Ammon's horn (tissue), 1 donor: ENCODE results near the gene DICER1.
A peak's percentile ranks its signal among the peaks of the same experiment; 100 is the strongest.

Source experiments
- DNase-seq: peaks from one replicate; pipeline ENCODE4 v3.0.0-alpha.2; 2016; ENCODE audit warnings: low spot score

DICER1 gene

GRCh38 chr14:95122621-95122945 lies 34.7 kb downstream of the DICER1 start:
- no peak for DNase-seq

- DNase-seq = no peak
Observed at GRCh38 chr14:95121911-95122620, 35.3 kb downstream of the DICER1 start.

GRCh38 chr14:95119336-95119735 lies 38.0 kb downstream of the DICER1 start:
- DNase-seq = peak; percentile 88

- no peak for DNase-seq
Observed at GRCh38 chr14:95117937-95118721, 39.2 kb downstream of the DICER1 start.

- DNase-seq = no peak
Observed at GRCh38 chr14:95113476-95113875, 43.9 kb downstream of the DICER1 start.

GRCh38 chr14:95111507-95112164 lies 45.7 kb downstream of the DICER1 start:
- DNase-seq = no peak

- DNase-seq = no peak
Observed at GRCh38 chr14:95110178-95110577, 47.2 kb downstream of the DICER1 start.

GRCh38 chr14:95107711-95108110 lies 49.6 kb downstream of the DICER1 start:
- DNase-seq = no peak

- no peak for DNase-seq
Observed at GRCh38 chr14:95106971-95107370, 50.4 kb downstream of the DICER1 start.

- DNase-seq = no peak
Observed at GRCh38 chr14:95104911-95105310, 52.4 kb downstream of the DICER1 start.

GRCh38 chr14:95102680-95103044 lies 54.7 kb downstream of the DICER1 start:
- no peak for DNase-seq

- DNase-seq = no peak
Observed at GRCh38 chr14:95101736-95102679, 55.3 kb downstream of the DICER1 start.

- peak; percentile 83 for DNase-seq
Observed at GRCh38 chr14:95098984-95099599, 58.2 kb downstream of the DICER1 start.

- DNase-seq = no peak
Observed at GRCh38 chr14:95097385-95097784, 59.9 kb downstream of the DICER1 start.

GRCh38 chr14:95096476-95096875 lies 60.9 kb downstream of the DICER1 start:
- no peak for DNase-seq

- peak; percentile 51 for DNase-seq
Observed at GRCh38 chr14:95095996-95096395, 61.3 kb downstream of the DICER1 start.

GRCh38 chr14:95092723-95093122 lies 64.6 kb downstream of the DICER1 start:
- DNase-seq = no peak

- no peak for DNase-seq
Observed at GRCh38 chr14:95091581-95091980, 65.7 kb downstream of the DICER1 start.

GRCh38 chr14:95088665-95089064 lies 68.7 kb downstream of the DICER1 start:
- DNase-seq = no peak

- no peak for DNase-seq
Observed at GRCh38 chr14:95087619-95088018, 69.7 kb downstream of the DICER1 start.

- no peak for DNase-seq
Observed at GRCh38 chr14:95085321-95085720, 72.0 kb downstream of the DICER1 start.

- DNase-seq = no peak
Observed at GRCh38 chr14:95078867-95079266, 78.5 kb downstream of the DICER1 start.
